ENCODE measurements around the gene ABCB8.

The ABCB8 gene

DNA sequence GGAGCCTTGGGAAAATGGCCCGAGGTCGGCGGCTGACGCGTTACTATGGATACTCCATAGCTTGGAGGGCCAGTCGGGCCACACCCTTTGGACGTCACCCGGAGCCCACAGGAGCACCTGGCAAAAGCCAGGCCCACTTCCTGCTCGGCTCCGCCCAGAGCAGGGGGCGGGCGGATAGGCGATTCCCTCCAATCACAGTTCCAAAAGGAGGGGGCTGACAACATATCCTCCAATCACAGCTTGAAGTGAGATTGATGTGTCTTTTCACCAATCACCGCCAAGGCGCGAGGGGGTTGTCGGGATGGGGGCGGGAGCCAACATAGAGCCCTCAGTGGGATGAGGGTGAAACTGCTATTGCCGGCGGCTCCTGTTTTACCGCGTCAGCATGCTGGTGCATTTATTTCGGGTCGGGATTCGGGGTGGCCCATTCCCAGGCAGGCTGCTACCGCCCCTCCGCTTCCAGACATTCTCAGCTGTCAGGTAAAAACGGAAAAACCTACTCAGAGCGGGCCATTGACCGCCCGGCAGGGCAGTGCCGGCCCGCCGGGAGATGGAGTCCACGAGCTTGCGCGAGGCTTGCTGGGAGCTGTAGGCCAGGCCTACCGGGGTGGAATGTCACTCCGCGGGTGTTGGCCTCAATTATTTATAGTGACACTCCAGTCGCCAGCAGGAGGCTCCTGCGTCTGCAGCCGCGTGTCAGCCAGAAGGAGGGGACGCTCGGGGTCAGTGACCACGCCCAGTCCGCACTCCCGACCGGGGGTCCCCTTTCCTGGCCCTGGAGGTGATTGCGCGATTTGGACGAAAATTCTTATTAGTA lies at the start of gene ABCB8:
TSS of gene ABCB8 (plus strand) at position 320 of the 817 bp plus-strand sequence. CDS start at position 386, 66 bp downstream.
- DNase-seq = peak; percentile 43

DNA sequence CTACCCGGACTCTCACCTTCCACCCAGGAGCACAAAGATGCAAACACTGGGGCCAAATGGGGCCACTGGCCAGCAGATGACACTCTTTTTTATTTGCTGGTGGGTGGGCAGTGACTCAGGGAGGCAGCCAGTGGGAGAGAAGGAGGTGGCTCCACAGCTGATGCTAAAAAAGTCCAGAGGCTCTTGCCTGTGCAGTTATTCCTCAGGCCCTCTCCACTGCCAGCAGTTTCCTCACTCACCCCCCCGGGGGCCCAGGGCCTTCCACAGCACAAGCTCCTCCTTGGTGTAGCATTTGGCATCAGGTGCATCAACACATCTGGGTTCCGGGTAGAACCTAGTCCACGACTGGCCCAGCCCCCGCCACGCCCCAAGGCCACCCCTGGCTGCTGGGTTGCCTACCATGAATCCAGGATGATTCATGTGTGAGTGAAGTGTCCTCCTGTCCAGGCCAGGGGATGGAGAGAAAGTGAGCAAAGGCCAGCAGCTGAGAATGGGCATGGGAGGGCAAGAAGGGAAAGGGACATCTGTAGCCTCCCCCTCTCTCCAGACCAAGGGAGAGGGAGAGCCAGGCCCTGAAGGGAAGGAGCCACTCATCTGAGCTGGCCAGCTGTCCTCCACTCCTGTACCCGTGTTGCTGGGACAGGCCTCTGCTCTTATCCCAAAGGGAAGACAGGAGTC lies 48.4 kb upstream of the ABCB8 start:
- DNase-seq = no peak

DNA sequence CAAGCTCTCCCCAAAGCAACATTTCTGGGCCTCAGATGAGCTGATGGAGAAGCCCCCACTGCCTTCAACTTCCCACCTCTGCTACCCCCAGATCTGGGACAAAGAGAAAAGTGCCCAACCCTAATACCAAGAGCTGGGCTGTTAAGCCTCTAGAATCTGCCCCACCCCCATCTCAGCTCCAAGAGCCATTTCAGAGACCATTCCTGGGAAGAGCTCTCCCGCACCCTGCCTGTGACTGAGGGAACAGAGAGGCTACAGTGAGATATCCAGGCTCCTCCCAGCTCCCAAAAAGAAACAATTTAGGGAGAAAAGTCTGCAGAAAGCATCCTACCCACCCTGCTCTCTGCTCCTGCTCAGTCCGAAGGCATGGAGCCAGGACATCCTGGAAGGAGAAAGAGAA lies 47.6 kb upstream of the ABCB8 start:
- DNase-seq = no peak

DNA sequence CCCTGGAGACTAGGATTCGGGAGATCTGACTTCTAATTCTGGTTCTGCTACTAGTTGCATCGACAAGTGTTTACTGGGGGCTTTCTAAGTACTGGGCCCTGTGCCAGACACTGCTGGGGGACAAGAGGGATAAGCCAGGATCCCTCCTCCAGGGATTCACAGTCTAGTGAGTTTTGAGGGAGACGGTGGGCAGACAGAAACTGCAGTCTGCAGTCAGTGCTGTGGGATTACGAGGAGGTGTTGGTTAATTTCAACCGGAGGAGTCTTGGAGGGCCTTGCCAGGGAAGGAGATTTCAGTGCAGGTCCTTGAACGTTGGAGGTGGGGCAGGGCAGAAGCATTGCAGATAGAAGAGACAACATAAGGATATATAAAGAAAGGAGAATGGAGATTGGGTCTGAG lies 46.6 kb upstream of the ABCB8 start:
- no peak for DNase-seq

DNA sequence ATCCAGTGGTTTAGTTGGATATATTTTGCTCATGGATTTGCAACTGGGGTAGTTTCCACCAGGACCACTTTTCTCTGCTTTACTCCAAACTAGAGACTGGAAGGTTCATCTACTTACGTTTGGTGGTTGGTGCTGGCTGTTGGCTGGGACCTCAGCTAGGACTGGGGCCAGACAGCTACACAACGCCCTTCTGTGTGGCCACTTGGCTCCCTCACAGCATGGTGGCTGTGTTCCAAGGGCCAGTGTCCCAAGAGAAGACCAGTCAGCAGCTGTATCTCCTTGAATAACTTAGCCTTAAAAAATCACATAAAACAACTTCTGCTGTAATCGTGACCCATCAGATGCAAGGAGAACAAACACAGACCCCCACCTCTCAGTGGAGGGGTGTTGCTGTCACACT lies 45.9 kb upstream of the ABCB8 start:
- no peak for DNase-seq

DNA sequence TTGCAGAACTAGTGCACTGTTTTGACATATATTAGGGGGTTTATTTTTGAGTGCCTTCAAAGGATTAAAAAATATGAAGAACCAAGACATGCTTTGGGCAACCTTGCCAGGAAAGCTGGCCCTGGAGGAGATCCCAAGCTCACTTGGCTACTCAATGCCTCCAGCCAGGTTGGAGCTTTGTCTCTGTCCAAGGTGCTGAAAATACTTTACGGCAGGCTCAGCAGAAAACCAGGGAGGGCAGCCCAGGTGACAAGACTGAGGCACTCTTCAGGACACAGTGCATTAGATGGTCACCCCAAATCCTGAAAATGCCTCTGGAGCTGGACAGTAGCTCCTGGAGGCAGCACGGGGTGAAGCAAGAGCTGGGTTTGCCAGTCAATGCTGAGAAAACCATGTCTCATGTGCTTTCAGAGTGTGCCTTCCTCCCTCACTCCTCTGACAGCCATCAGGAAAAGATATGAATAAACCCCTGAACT lies 44.3 kb upstream of the ABCB8 start:
- peak; percentile 4 for DNase-seq

DNA sequence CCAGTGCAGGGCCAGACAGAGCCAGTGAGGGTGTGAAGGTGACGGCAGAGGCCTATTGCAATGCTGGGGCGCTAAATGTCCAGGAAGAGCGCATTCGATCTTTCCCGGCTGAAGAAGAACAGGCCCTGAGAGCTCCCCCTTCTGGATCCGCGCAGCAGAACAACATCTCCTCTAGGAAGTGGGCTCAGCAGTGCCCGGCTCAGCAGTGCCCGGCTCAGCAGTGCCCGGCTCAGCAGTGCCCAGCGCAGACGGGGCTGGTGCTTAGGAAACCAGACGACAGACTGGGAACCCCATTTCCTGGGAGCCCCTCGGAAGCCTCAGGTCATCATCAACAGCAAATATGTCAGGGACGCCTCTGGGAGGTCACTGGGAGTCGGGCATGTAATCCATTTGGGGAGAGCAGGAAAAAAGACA lies 42.1 kb upstream of the ABCB8 start:
- no peak for DNase-seq

DNA sequence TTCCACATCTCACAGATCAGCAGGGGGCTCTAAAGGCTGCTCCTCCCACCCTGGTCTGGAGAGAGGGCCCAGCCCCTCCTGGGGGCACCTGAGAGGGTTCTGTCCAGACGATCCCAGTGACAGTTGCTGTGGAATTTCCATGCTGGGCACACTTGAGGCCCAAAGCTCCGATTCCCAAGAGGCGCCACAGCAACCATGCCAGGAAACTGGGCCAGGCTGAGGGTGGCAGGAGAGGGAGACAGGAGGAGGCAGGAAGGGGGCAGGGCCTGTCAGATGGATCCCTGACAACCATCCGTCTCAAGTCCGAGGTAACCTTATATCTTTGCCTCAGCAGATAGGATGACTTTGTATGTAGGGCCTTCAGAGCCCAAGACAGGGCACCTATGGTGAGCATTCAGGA lies 41.7 kb upstream of the ABCB8 start:
- DNase-seq = no peak

DNA sequence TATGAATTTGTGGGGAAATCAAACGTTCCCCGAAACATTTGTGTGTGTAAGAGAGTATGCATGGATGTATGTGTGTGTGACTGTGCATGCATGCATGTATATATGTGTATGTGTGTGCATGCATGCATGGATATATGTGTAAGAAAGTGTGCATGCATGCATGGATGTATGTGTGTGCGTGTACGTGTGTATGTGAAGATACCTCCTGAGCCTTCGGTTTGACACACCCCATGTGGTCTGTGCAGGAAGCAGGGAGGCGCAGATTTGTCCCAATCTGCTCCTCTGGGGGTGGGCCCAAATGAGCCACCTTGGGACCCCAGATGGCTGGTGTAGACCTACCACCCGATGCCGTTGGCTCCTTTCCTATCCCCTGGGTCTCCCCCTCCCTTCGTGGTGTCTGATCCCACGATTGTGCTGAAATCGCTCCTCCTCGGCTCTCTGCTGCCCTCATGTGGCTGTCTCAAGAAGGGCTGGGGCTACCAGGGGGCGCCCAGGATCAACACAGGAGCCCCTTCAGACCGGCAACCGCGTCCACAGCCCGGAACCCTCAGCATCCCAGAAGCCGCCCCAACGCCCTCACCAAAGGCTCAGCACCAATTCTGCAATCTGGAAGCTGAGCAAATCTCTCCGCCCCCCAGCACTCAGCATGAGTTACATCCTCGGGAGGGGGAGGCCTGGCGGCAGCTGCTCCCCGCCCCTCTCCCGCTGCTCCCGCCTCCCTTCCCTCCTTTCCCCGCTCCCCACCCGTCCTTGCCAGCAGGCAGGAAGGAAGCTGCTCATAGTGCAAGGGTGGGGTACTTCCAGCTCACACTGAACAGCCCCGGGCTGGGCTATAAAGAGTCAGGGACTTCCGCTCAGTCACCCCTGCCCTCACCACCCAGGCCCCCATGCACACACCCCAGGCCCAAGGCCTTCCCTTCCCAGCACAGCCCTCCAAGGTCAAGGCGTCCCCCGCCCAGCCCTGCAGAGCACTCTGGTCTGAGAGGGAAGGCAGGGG lies 39.7 kb upstream of the ABCB8 start:
- DNase-seq = no peak

DNA sequence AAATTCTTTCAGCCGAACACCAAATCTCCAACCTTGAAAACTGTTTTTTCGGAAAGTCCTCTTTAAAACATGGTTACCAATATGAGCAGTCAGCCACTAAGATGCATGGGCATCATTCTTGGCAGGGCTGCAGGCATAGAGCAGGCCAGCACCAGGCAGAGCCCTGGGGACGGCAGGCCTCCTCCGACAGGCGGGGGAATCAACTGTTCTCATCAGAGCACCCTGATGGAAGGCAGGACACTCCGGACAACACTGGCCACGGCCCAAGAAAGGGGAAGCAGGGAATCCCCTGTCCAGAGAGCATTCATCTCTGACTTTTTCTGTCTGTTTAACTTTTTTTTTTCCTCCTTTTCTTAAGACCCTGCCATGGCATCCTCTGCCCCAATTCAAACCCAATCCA lies 38.8 kb upstream of the ABCB8 start:
- DNase-seq = no peak

DNA sequence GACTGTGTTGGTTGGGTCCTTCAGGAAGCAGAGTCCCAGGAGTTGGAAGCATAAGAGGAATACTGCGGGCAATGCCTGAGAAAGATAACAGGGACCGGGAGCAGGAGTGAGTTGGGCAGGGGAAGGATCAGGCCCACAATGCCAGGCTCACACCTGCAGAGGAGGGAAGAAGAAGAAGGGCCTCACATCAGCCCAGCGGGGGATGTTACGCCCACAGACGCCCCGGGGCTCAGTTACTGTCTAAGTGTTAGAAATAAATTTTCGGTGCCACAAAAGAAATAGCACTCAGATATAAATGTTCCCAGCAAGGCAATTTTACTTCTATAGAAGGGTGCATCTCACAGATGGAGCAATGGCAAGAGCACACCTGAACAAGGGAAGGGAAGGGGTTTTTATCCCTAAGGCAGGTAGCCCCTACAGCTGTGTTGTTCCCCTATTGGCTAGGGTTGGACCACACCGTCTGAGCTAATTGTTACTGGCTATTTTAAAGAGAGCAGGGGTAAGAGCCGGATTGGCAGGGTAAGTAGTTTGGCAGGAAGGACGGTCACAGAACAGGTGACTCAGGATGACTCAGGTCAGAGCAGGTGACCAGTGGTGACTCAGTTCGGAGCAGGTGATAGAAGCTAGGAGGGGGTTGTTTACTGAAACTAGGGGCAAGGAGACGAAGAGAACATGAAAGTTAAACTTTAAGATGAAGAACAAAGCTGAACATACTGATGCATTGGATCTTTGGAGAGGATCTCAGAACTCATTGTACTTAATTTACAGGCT lies 37.6 kb upstream of the ABCB8 start, which contains the start of gene NOS3:
TSS of gene NOS3 (plus strand) at position 602 of the 771 bp plus-strand sequence. CDS start 2,787 bp downstream, outside the sequence.
- no peak for DNase-seq

DNA sequence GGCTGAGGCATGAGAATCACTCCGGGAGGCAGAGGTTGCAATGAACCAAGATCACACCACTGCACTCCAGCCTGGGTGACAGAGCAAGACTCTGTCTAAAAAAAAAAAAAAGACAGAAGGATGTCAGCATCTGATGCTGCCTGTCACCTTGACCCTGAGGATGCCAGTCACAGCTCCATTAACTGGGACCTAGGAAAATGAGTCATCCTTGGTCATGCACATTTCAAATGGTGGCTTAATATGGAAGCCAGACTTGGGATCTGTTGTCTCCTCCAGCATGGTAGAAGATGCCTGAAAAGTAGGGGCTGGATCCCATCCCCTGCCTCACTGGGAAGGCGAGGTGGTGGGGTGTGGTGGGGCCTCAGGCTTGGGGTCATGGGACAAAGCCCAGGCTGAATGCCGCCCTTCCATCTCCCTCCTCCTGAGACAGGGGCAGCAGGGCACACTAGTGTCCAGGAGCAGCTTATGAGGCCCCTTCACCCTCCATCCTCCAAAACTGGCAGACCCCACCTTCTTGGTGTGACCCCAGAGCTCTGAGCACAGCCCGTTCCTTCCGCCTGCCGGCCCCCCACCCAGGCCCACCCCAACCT lies 36.1 kb upstream of the ABCB8 start:
- DNase-seq = no peak

DNA sequence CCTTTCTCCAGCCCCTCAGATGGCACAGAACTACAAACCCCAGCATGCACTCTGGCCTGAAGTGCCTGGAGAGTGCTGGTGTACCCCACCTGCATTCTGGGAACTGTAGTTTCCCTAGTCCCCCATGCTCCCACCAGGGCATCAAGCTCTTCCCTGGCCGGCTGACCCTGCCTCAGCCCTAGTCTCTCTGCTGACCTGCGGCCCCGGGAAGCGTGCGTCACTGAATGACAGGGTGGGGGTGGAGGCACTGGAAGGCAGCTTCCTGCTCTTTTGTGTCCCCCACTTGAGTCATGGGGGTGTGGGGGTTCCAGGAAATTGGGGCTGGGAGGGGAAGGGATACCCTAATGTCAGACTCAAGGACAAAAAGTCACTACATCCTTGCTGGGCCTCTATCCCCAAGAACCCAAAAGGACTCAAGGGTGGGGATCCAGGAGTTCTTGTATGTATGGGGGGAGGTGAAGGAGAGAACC lies 35.4 kb upstream of the ABCB8 start:
- DNase-seq = no peak

DNA sequence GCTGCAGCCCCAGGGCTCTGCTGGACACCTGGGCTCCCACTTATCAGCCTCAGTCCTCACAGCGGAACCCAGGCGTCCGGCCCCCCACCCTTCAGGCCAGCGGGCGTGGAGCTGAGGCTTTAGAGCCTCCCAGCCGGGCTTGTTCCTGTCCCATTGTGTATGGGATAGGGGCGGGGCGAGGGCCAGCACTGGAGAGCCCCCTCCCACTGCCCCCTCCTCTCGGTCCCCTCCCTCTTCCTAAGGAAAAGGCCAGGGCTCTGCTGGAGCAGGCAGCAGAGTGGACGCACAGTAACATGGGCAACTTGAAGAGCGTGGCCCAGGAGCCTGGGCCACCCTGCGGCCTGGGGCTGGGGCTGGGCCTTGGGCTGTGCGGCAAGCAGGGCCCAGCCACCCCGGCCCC lies 34.7 kb upstream of the ABCB8 start:
- DNase-seq = no peak

DNA sequence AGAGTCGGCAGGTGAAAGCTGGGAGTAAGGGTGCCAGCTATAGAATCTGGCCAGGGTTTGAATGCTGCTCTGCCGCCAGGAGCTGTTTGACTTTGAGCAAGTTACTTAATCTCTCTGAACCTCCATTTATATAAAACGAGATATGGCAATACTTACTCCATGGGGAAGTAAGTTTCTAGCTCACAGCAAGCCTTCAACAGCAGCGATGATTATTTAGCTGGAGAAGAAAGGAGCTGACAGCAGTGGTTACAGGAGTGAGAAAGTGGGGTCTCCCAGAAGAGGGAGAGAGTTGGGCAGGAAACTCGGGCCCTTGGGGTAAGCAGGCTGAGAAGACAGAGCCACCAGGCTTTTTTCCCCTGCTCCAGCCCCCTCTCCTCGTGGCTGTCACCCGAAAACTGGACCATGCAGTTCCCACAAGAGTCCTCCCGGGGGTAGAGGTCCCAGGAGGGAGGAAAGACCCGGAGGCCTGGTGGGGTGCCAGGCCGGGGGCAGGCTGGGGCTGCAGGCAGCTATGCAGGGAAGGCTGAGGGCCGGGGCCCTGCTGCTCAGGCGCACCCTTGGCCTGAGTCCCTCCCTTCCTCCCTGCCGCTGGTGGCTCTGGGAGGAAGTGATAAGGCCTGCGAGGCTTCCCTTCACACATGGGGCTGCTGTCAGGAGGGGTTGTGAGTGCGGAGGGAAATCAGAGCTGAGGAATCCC lies 34.0 kb upstream of the ABCB8 start:
- DNase-seq = peak; percentile 14

DNA sequence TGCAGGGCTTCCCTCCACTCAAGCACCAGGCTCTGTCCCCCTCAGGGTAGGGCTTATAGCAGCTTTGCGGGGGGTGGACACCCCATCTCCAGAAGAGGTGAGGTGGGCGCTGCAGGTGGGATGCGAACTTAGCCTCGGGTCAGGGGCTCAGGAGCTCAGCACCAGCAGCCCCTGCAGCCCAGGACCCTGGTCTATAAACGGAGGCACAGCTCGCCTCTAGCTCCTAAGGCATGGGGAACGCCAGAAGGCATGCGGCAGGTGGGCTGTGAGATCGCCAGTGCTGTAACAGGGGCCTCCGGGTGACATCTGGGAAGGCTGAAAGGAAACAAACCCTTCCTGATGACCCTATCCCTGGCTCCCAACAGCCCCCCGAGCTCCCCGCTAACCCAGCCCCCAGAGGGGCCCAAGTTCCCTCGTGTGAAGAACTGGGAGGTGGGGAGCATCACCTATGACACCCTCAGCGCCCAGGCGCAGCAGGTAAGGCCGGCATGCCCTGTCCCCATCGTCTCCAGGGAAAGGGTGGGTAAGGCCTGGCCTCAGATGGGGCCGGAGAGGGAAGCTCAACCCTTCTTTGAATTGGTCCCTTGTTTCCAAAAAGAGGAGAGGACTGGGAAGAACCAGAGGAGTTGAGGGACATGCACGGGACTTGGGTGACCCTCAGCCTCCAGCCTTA lies 33.3 kb upstream of the ABCB8 start:
- DNase-seq = no peak

DNA sequence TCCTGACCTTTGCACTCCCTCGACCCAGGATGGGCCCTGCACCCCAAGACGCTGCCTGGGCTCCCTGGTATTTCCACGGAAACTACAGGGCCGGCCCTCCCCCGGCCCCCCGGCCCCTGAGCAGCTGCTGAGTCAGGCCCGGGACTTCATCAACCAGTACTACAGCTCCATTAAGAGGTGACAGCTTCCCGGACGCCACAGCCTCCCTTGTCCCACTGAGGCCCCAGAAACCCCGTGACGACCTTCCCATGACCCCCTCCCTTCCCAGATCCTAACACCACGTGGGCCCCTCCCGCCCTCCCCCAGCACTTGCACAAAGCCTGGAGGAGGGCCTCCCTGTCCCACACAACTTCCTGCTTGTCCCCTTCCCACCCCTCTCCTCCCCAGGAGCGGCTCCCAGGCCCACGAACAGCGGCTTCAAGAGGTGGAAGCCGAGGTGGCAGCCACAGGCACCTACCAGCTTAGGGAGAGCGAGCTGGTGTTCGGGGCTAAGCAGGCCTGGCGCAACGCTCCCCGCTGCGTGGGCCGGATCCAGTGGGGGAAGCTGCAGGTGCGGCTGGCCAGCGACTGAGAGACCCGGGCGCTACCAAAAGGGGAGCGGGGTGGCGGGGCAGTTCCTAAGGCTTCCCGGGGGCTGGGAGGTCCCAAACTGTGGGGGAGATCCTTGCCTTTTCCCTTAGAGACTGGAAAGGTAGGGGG lies 31.7 kb upstream of the ABCB8 start:
- DNase-seq = no peak

DNA sequence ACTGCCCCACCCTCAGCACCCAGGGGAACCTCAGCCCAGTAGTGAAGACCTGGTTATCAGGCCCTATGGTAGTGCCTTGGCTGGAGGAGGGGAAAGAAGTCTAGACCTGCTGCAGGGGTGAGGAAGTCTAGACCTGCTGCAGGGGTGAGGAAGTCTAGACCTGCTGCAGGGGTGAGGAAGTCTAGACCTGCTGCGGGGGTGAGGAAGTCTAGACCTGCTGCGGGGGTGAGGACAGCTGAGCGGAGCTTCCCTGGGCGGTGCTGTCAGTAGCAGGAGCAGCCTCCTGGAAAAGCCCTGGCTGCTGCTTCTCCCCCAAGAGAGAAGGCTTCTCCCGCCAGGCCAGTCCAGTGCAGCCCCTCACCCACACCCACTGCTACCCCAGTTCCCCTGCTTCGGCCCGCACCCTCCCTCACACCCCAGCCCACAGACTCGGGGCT lies 31.2 kb upstream of the ABCB8 start:
- DNase-seq = no peak

DNA sequence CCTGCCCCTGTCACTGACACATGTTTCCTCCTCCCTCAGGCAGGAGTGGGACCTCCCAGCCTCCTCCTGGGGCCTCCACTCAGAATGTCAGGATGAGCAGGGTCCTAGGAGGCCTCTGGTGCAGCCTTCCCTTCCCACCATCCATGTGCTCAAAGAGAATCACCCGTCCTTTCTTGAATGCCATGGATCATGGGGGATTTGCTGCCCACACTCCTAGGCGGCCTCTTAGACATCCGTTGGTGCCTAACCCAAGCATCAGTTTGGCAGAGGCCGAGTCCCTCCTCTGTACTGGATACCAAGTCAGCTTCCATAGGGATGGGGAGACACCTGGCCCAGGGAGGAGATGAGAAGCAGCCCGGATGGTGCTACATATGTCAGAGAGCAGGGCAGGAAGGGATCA lies 30.4 kb upstream of the ABCB8 start:
- DNase-seq = no peak

DNA sequence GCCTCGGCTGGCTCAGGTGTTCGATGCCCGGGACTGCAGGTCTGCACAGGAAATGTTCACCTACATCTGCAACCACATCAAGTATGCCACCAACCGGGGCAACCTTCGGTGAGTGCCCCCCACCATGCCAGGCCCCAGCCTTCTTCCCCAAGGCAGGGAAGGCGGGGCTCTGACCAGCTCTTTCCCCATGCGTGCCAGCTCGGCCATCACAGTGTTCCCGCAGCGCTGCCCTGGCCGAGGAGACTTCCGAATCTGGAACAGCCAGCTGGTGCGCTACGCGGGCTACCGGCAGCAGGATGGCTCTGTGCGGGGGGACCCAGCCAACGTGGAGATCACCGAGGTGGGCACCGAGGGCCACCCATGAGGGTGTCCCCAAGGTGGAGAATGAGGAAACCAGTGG lies 29.9 kb upstream of the ABCB8 start:
- DNase-seq = no peak

All from KG1 (cell line).